Stimulated activated CD4-positive, alpha-beta T cell treated with anti-CD3 and anti-CD28 coated beads, Interleukin-4, amount 100 ng/mL, for 48 hours (primary cell): Measurements from ENCODE around the gene GFAP.
A peak's percentile ranks its signal among the peaks of the same experiment; 100 is the strongest.

Experiments used
- DNase-seq, 2 donors: peaks; one replicate each; pipeline ENCODE4 v3.0.0-alpha.2; 2020; ENCODE audit warnings: low read depth in 2 of 2

Gene GFAP

GRCh38 chr17:44900894-44901293, 14.4 kb downstream of the GFAP start:
- no peak for DNase-seq

- peak; percentile 88 to 90 for DNase-seq
Measured at GRCh38 chr17:44899074-44899782, 16.1 kb downstream of the GFAP start, which contains the start of gene EFTUD2. Gene EFTUD2 (minus strand): TSS chr17:44899445. CDS start chr17:44894521, 4,924 bp downstream.

- no peak for DNase-seq
Measured at GRCh38 chr17:44898768-44899073, 16.6 kb downstream of the GFAP start.

GRCh38 chr17:44894642-44895041, 20.7 kb downstream of the GFAP start:
- no peak for DNase-seq

GRCh38 chr17:44892250-44892649, 23.1 kb downstream of the GFAP start:
- no peak for DNase-seq

- DNase-seq = no peak
Measured at GRCh38 chr17:44889003-44889402, 26.3 kb downstream of the GFAP start.

- no peak for DNase-seq
Measured at GRCh38 chr17:44887971-44888954, 27.0 kb downstream of the GFAP start.

GRCh38 chr17:44887016-44887415, 28.3 kb downstream of the GFAP start:
- DNase-seq = no peak

GRCh38 chr17:44884941-44885340, 30.4 kb downstream of the GFAP start:
- no peak for DNase-seq

GRCh38 chr17:44881145-44881544, 34.2 kb downstream of the GFAP start:
- no peak for DNase-seq

- DNase-seq = no peak
Measured at GRCh38 chr17:44880062-44880461, 35.2 kb downstream of the GFAP start.

GRCh38 chr17:44879376-44879775, 35.9 kb downstream of the GFAP start:
- no peak for DNase-seq

- no peak for DNase-seq
Measured at GRCh38 chr17:44878627-44879221, 36.6 kb downstream of the GFAP start.

GRCh38 chr17:44877121-44877520, 38.2 kb downstream of the GFAP start:
- no peak for DNase-seq

GRCh38 chr17:44875761-44876160, 39.5 kb downstream of the GFAP start:
- DNase-seq = no peak

- no peak for DNase-seq
Measured at GRCh38 chr17:44872131-44872768, 43.0 kb downstream of the GFAP start.

- no peak for DNase-seq
Measured at GRCh38 chr17:44871556-44871955, 43.7 kb downstream of the GFAP start.

GRCh38 chr17:44867841-44868240, 47.5 kb downstream of the GFAP start:
- no peak for DNase-seq

GRCh38 chr17:44865931-44866330, 49.4 kb downstream of the GFAP start:
- DNase-seq = no peak

- peak; percentile 55 to 60 for DNase-seq
Measured at GRCh38 chr17:44865231-44865660, 50.1 kb downstream of the GFAP start.

- no peak for DNase-seq
Measured at GRCh38 chr17:44864831-44865230, 50.5 kb downstream of the GFAP start.
